Erythroblast (primary cell): ENCODE data around the gene NFATC1.

Source experiments
- GATA1 ChIP-seq: IDR thresholded peaks from 2 replicates; pipeline ENCODE4 v1.6.1; 2011; ENCODE audit warnings: low read depth, mild to moderate bottlenecking, control low read depth, low read length, moderate library complexity
- POLR2A ChIP-seq: IDR thresholded peaks from 2 replicates; pipeline ENCODE4 v1.6.1; 2011; ENCODE audit warnings: mild to moderate bottlenecking, low read length

DNA sequence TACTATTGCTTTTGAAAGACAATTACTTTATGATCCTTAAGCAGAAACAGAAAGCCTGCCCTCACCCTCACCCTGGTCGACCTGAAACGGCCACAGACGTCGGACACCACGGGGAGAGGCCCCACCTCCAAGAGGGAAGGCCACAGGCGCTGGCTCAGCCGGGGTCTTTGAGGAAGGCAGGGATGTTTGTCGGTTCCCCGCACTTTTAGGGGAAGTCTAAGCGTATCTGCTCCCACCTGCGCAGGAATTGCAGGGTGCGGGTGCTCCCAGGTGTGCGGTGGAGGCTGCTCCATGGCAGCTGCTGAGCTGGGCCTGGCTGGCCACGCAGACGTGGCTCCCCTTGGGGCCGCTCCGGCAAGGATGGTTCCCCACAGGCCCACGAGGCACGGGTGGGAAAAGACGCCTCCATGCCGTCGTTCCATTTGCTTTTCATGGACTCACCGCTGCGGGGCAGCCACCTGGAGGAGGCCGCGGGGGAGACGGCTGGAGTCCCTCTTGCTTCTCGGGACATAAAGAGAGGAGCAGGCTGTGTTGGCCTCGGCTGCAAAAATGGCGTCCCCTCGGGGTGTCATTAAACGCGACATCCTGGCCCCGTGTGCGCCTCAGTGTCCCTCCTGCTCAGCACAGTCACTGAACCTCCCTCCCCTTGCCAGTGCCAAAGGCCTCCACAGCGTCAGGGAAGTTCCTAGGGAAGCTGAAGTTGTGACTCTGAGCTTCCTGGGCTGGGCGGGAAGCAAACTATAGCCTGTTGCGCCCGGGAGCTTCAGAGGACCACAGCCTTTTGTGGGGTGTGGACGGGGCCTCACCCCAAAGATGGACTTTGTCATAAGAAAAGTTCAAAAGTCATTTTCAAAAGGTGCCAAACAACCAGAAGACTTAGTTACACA is 63.4 kb downstream of the NFATC1 start:
- TF ChIP-seq POLR2A: no peak
- no peak for TF ChIP-seq GATA1
